Activated naive CD4-positive, alpha-beta T cell treated with anti-CD3 and anti-CD28 coated beads, Interleukin-2, amount 50 U/mL, for 16 hours (primary cell): ENCODE data around the gene COG4.
A peak's percentile ranks its signal among the peaks of the same experiment; 100 is the strongest.

Experiments used
- DNase-seq: peaks from one replicate; pipeline ENCODE4 v3.0.0-alpha.2; 2020

The COG4 gene

GRCh38 chr16:70430667-70431536, 92.5 kb downstream of the COG4 start:
- peak; percentile 62 for DNase-seq
